COR-L47 (cell line): Measurements from ENCODE around the gene NPR3.

Experiments used
- DNase-seq: peaks from one replicate; lab custom pipeline; 2025; lab: John Stamatoyannopoulos, UW

Gene NPR3

DNA sequence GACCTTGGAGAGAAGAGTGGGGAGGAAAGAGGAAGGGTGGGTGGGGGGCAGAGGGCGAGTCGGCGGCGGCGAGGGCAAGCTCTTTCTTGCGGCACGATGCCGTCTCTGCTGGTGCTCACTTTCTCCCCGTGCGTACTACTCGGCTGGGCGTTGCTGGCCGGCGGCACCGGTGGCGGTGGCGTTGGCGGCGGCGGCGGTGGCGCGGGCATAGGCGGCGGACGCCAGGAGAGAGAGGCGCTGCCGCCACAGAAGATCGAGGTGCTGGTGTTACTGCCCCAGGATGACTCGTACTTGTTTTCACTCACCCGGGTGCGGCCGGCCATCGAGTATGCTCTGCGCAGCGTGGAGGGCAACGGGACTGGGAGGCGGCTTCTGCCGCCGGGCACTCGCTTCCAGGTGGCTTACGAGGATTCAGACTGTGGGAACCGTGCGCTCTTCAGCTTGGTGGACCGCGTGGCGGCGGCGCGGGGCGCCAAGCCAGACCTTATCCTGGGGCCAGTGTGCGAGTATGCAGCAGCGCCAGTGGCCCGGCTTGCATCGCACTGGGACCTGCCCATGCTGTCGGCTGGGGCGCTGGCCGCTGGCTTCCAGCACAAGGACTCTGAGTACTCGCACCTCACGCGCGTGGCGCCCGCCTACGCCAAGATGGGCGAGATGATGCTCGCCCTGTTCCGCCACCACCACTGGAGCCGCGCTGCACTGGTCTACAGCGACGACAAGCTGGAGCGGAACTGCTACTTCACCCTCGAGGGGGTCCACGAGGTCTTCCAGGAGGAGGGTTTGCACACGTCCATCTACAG lies 760 bp downstream of the NPR3 start:
- DNase-seq = no peak

DNA sequence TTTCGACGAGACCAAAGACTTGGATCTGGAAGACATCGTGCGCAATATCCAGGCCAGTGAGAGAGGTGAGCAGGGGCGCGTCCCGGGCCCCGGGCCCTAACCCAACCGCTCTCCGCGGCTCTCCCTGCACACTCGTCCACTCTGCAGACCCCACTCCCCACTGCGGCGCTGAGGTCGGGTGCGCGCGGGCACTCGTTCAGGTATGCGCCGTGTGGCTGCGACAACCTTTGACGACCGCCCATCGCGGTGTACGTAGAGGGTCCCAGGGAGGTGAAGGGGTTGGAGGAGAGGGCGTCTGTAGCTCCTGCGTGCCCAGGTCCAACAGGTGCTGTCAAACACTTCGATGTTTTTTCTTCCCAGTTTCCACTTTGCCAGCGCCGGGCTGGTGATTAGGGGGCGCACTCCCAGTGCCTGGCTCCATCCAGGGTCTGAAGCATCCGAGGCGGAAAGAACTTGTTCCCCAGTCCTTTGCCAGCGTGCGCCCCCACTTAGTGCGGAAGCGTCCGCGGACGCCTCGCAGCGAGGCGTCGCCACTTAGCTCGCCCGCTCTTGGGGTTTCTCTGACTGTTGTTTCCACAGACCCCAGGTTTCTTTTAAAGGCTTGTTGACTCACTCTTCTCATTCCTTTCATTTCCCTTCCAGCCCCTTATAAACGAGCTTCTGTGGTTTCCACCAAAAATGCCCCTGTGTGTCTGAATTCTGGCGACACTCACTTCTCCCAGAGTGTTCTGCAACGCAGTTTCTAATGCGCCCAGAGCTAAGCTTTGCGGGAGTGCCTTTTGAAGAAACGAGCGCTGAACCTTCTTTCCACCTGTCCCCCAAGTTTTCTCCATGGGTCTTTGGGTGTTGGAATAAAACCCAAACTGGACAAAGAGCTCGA lies 1.6 kb downstream of the NPR3 start:
- no peak for DNase-seq

DNA sequence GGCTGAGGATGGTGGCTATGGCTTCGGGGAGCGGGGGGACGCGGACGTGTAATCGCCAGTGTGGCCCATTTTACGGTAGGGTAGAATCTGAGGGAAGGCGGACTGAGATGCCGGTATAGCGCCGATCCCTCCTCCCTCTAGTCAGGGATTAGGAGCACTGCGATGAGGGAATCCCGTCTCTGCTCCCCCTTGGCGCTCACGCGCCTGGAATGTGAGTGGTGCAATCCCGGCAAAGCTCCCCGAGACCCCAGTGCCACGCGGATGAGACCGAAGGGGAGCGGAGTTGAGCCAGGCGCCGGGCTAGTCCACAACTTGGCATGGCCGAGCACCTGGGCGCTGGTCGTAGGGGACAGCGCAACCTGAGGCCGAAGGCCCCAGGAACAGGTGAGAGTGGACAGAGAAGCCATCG lies 2.2 kb downstream of the NPR3 start:
- no peak for DNase-seq

DNA sequence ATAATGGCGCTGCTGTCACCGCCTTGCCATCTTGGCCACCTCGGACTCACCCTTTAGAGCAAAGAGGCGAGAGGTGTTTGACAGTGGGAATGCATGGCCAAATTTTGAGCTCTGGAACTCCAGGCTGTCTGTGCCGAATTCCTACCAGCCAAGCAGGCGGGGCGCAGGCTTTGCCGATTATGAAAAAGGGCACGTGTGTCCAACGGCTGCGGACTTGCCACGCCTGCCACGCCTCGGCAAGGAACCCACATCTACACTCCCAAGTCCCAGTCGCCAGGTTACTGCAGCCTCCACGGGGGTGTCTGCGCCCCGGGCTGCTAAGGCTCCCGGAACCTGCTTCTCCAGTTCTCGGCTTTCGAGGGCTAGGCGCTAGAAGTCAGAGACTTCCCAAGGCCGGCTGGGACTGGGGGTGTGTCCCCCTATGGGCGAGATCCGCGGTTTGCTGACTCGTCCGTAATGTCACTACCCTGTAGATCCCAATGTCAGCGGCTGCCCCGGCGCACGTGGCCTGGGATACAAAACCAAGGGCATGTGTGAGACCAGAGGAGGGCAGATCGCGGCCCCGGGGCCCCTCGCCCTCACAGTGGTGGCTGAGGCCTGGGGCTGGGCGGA lies 2.8 kb downstream of the NPR3 start:
- no peak for DNase-seq

DNA sequence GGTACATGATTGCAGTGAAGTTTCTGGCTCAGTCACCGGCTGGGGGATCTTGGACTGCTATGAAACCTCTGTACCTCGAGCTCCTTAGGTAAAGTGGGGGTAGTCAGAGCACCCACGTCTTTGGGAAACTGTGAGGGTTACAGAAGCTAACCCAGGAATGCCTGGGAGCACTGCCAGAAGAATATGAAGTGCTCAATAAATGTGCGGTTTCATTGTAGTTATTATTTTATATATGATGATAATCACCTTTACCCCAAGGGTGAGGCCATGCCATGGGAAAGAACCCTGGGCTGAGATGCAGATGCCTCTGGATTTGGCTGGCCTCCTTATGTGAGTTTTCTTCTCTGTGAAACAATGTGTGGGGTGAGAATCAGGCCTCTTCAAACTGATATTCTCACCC lies 3.7 kb downstream of the NPR3 start:
- no peak for DNase-seq

DNA sequence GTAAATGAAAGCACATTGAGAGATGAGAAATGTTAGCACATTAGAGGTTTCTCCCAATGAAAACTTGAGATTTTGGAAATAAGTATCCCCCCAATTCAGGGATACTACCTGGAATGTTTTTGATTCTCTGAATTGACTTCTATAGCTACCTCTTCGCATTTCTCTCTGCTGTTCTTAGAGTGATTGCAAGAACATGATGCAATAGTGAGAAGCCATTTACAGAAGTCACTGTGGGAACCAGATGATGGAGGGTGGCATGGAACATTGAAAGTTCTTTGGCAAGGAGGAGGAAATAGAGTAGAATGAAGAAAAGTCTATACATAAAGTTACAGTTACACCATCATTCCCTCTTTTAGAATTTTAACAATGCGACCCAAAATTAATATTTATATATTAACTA lies 9.2 kb downstream of the NPR3 start:
- DNase-seq = no peak

DNA sequence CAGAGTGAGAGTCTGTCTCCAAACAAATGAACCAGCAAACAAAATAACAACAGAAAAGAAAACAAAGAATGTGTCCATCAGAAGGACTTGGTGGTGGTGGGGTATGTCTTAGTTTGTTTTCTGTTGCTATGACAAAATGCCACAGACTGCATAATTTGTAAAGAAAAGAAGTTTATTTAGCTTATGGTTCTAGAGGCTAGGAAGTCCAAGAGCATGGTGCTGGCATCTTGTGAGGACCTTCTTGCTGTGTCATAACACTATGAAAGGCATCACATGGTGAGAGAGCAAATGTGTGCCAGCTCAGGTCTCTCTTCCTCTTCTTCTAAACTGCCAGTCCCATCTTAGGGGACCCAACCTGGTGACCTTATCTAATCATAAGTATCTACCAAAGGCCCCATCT lies 10.5 kb downstream of the NPR3 start:
- no peak for DNase-seq

DNA sequence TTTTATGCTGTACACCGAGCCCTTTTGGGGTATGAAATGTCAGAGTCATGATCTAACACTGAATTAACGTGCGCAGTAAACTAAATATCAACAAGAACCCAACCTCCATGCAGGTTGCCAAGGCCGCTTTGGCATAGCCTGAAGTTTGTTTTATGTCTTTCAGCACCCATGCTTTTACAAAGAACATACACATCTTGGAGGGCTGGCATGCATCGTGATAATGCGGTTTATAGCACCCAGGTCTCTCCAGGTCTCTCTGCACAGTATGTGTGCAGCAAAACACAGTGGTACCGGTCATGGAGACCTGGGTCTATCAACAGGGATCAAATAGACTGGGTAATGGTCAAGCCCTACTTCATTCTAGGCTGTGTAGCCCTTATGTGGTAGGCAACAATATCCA lies 11.8 kb downstream of the NPR3 start:
- no peak for DNase-seq

DNA sequence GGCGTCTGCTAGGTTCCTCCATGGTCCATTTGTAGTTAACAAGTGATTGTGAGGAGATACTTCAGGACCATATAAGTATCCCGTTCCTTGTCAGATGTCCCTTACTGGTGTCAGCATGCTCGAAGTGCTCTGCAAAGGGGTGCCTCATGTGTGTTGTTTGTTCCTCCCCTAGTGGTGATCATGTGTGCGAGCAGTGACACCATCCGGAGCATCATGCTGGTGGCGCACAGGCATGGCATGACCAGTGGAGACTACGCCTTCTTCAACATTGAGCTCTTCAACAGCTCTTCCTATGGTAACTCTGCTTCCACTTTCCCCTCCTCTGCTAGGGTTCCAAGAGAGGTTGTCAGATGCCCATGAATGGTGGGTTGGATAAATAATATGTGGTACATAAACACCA lies 13.4 kb downstream of the NPR3 start:
- DNase-seq = no peak

DNA sequence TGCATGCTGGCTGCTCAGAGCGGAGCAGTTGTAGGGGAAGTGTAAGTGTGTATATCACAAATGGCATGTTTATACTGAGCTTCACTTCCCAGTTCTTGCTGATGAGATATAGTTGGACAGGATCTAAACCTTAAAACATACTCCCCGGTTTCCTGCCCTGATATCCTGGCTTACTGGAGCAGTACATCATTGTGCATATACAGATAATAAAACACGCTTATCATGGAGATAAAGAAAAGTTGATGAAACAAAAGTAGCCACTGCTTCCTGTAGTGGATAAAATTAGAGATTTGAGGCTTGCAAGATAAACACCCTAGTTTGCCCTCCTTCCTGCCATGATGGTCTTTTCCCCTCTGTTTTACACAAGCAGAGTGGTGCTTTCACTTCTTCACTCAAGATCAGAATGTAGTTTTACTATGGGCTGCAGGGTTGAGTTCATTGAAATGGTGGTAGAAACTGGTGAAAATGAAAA lies 15.0 kb downstream of the NPR3 start:
- DNase-seq = no peak

DNA sequence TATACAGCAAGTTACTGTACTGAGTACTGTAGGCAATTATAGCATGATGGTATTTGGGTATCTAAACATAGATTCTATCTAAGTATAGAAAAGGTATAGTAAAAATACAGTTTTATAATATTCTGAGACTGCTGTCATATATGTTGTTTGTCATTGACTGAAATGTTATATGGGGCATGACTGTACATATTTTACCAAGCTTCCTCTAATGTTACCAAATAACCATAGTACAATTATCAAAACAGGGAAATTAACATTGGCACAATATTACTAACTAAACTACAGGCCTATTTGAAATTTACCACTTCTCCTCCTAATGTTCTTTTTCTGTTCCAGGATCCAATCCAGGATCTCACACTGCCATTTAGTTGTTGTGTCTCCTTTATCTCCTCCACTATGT lies 18.5 kb downstream of the NPR3 start:
- no peak for DNase-seq

DNA sequence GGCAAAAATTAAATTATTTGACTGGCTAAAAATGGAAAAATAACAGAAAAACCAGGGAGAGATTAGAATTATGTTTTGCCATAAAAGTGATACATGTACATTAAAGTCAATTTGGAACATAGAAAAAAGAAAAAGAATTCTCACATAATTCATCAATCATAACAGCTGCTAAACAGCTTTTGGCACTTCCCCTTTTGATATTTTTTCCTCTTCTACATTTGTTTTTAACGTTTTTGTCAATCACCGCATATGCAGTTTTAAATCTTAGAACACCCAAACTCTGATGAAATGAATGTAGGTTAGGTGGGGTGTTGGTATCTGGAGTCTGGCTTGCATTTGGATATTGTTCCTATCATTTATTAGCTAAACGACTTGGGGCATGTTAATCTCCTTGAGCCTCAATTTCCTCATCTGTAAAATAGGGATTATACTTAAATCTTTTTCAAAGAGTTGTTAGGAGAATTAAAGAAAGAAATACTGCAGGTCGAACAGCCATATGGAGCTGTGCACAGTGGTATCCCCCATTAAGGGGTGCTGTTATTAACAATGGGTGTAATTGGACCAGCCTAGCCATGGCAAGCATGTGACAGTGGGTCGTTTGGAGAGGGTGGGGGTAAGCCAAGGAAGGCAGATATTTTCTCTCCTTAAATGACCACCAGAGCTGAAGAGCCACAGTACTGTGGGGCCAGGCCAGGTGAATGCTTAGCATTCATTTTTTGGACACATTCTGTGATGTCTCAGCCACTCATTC lies 22.6 kb downstream of the NPR3 start:
- no peak for DNase-seq

DNA sequence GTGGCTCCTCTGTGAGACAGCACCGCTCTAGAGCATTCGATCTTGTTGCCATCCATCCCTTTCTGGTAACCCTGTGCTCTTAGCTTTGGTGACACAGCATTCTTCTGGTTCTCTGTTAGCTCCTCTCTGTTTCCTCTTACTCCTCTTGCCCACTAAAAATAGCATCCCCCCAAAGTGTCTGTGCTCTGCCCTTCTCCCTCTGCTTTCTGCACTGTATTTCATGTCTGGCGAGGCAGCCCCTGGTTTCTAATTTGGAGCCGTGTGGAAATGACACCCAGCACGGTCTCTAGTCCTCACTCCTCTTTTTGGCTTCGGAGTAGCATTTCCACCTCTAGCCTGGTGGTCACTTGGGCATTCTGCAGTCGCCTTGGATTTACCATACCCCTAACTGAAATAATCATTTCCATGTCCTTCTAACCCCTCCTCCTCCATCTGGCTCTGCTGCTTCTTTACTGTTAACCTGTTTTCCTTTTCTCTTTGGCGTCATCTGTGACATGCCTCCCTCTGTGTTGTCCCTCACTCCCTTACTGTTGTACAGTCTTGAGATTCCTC lies 23.8 kb downstream of the NPR3 start:
- no peak for DNase-seq

DNA sequence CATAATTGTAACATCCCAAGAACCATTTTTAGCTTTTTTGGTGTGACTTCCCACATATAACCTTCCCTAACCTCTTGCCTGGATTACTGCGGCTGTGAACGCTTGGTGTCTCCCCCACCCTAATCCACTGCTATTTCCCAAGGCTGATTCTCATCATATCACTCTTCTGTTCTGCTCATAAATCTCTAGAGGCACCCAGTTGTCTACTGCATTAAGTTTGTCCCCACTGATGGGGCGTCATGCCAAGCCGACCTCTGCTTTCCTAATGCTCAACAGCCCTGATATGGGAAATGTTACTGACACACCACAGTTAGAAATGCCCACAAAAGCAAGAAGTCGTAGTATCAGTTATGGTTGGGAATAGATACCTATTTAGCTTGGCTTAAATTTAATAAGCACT lies 24.4 kb downstream of the NPR3 start:
- DNase-seq = no peak

DNA sequence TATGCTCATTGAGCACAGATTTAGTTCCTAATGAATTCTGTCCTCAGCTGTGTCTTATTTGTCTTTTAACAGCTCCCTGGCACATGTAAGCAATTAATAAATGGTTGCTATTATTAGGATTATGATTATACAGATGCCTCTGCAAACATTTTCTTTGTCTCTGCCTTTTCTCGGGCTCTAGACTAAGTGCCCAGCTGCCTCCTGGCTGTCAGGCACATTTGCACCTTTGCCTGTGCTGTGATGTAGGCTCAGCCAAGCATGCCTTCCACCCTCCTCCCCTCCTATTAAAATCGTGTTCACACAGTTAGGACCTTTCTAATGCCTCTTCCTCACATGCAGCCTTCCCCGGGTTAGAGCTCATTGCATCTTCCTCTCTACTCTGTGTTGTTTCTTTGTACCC lies 25.7 kb downstream of the NPR3 start:
- DNase-seq = no peak

DNA sequence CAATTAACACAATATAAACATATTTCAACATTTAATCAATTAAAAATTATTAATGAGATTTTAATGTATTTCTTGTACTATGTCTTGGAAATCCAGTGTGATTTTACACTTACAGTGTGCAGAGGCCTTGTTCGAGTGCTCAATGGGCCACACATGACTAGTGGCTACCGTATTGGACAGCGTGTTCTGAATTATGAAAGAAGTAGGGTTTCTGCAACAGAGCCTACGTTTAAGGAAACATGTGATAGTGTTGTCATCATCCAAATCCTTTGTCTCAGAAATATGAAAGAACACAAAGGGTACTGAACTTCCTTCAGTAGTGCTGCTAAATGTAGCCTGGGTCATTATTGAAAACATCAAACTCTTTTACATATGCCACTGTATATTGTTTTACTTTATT lies 29.5 kb downstream of the NPR3 start:
- no peak for DNase-seq

DNA sequence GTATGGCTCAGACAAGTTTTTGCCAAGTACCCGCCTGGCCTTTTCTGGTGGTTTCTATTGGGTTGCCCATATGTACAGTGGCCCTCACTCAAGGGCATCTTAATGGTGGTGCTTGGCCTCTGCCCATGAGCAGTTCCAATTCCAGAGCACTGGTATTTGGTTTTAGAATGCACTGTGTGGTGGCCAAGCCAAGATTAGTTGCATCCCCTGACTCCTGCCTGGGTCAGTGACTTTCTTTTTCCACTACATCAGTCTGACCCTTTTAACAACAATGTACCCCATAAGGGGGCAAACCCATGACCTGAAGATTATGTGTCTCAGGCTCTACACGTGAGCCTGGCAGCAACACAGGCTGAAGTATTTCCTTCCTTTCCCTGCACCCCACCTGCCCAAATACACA lies 34.2 kb downstream of the NPR3 start:
- no peak for DNase-seq

DNA sequence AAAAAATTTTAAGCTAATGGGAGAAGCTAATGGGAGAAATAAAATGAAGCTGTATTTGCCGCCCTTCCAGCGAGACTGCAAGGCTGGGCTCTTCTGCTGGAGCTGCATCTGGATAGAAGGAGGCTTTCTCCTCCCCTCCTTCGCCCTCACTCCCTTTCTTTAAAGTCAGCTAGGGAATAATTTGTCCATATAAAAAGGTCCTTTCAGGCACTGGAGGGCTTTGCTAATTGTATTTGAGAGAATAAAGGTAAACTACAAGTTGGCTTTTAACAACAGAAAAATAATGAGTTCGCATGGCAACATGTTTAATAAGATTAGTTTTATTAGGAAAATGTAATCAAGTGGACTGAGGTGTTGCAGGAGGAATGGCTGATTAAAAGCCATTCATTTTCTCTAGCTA lies 41.3 kb downstream of the NPR3 start:
- no peak for DNase-seq

DNA sequence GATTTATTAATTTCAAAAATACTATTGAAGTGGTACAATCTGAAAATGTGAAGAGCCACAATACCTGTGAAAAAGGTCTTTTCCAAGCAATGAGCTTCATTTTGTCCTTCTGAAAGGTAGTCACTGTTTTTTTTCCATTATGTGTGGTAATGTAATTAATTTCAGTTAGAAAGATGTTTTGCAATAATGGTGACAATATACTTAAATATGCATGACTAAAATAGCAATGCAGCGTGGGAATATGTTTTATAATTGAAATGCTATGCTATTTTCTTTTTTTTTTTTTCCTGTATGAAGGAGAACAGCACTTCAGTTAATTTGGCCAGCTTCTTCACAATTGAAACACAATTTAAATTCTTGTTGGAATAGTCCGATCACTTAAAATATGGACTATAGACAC lies 41.9 kb downstream of the NPR3 start:
- no peak for DNase-seq

DNA sequence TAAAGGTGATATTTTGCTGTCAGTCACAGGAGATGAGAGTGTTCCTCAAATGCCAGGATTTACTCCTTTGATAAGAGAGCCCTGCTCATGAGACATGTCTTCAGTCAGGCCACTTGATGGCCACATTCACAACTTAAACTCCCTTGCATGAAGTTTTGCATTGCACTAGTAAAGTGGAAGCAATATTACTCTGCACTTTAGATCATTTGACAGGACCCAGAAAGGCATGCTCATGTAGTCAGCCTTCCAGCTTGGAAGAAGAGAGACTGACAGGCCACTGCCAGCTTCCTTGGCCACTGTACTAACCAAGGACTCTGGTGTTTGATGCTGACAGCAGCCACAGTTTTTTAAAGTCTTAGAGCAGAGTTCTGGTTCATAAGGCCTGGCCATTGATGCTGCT lies 42.6 kb downstream of the NPR3 start:
- no peak for DNase-seq

DNA sequence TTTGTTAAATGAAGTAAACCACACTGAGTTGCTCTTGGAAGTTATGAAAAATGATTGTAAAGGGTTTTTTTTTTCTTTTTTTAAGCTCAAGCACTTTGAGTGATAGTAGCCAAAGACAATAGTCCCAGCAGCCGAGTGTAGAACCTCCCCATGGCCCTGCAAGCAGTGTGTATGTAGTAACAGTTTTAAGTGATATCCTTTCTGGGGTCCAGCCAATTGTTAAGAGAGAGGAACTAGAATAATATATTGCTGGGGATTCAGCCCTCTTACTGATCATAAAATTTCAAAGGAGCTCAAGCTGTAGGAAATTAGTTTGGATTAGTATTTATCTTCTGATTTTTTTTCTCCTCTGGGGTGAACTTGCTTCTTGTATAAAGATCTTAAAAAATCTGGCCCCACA lies 43.2 kb downstream of the NPR3 start:
- no peak for DNase-seq

DNA sequence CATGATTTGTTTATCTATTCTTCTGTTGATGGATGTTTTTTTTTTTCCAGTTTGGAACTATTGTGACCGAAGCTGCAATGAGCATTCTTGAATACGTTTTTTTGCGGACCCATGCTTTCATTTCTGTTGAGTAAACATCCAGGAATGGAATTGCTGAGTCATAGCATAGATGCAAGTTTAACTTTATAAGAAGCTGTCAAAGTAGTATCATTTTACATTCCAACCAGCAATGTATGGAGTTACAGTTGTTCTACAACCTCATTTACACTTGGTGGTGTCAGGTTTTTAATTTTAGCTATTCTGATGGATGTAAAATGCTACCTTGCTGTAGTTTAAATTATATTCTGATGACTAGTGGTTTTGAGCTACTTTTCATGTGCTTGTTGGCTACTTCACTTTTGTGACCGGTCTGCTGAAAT lies 49.0 kb downstream of the NPR3 start:
- no peak for DNase-seq
